CD4-positive, alpha-beta memory T cell (primary cell): Measurements from ENCODE around the gene RCL1. TPM values are rescaled to one million over a fixed set of nuclear protein-coding genes. Genes with fewer than 3 reads are reported as not detected.

Experiments used
- CTCF ChIA-PET: fragments of 350-600 bp; sonication (Branson Sonifier 250); formaldehyde crosslinking; loops from one replicate; lab custom pipeline; 2021; ENCODE audit warnings: inconsistent platforms; ENCODE audit not compliant: partially characterized antibody; lab: Charles Lee
- POLR2A ChIA-PET: fragments of 350-600 bp; sonication (Branson Sonifier 250); formaldehyde crosslinking; loops from one replicate; lab custom pipeline; 2021; ENCODE audit not compliant: partially characterized antibody; lab: Charles Lee
- DNase-seq, 5 donors: peaks; one replicate each; pipeline versions ENCODE4 v3.0.0 to v3.0.0-alpha.2; 2020 to 2022; ENCODE audit warnings: mixed read lengths in 1 of 5
- H3K27ac ChIP-seq: one replicate; pipeline ENCODE4 v1.7.0; 2013; ENCODE audit warnings: low read depth, low read length
- H3K27me3 ChIP-seq: 2 replicates; pipeline ENCODE4 v1.7.0; 2013; ENCODE audit warnings: mild to moderate bottlenecking, low read length, moderate library complexity; ENCODE audit not compliant: insufficient read depth
- H3K36me3 ChIP-seq: 2 replicates; pipeline ENCODE4 v1.7.0; 2013; ENCODE audit warnings: mild to moderate bottlenecking, low read length, moderate library complexity; ENCODE audit not compliant: insufficient read depth
- H3K4me1 ChIP-seq: 2 replicates; pipeline ENCODE4 v1.7.0; 2013; ENCODE audit warnings: mild to moderate bottlenecking, low read length, moderate library complexity; ENCODE audit not compliant: insufficient read depth
- H3K4me3 ChIP-seq, 2 donors: one replicate each; pipeline ENCODE4 v1.7.0; 2013; ENCODE audit warnings: low read length in 2 of 2, mild to moderate bottlenecking in 1 of 2
- H3K9me3 ChIP-seq, 2 donors: one replicate each; pipeline ENCODE4 v1.7.0; 2013; ENCODE audit warnings: low read length in 2 of 2, control low read depth in 1 of 2; ENCODE audit not compliant: control insufficient read depth in 1 of 2
- H3K27ac Mint-ChIP-seq, 7 donors: one replicate each; pipeline ENCODE4 v1.8.0; 2020 to 2021; ENCODE audit warnings: mixed read lengths in 7 of 7, mild to moderate bottlenecking in 6 of 7, inconsistent platforms in 3 of 7, moderate library complexity in 3 of 7
- H3K27me3 Mint-ChIP-seq, 2 donors: one replicate each; pipeline ENCODE4 v1.8.0; 2020 to 2021; ENCODE audit warnings: mixed read lengths in 2 of 2
- H3K36me3 Mint-ChIP-seq, 2 donors: one replicate each; pipeline ENCODE4 v1.8.0; 2020 to 2021; ENCODE audit warnings: mixed read lengths in 2 of 2, inconsistent platforms in 1 of 2, mild to moderate bottlenecking in 1 of 2
- H3K4me1 Mint-ChIP-seq, 4 donors: one replicate each; pipeline ENCODE4 v1.8.0; 2020 to 2021; ENCODE audit warnings: mixed read lengths in 4 of 4, mild to moderate bottlenecking in 1 of 4
- H3K4me3 Mint-ChIP-seq, 8 donors: one replicate each; pipeline ENCODE4 v1.8.0; 2020 to 2021; ENCODE audit warnings: mixed read lengths in 8 of 8, mild to moderate bottlenecking in 7 of 8, moderate library complexity in 6 of 8, inconsistent platforms in 3 of 8
- H3K9me3 Mint-ChIP-seq, 8 donors: one replicate each; pipeline ENCODE4 v1.8.0; 2020 to 2021; ENCODE audit warnings: mixed read lengths in 8 of 8, mild to moderate bottlenecking in 5 of 8, inconsistent platforms in 3 of 8, moderate library complexity in 1 of 8
- intact Hi-C: fragments of 100-400 bp; cut with micrococcal nuclease; formaldehyde crosslinking; loops from one replicate; pipeline ENCODE4 v1.15.1; 2023
- polyA plus RNA-seq, 2 donors: library from polyadenylated mRNA; unstranded; fragments of 300-500 nt; fragmentation: Illumina TruSeq; gene quantifications; one replicate each; pipeline ENCODE4 v1.2.3, GENCODE V29; 2021
- total RNA-seq, 2 experiments: library from RNA; stranded (reverse); gene quantifications; one replicate each; pipeline ENCODE4 v1.2.3, GENCODE V29; 2021

Gene RCL1
- total and polyA plus RNA-seq, 4 experiments from 2014 or later, result 15.2 to 21.1 (median 16.7) TPM

DNA sequence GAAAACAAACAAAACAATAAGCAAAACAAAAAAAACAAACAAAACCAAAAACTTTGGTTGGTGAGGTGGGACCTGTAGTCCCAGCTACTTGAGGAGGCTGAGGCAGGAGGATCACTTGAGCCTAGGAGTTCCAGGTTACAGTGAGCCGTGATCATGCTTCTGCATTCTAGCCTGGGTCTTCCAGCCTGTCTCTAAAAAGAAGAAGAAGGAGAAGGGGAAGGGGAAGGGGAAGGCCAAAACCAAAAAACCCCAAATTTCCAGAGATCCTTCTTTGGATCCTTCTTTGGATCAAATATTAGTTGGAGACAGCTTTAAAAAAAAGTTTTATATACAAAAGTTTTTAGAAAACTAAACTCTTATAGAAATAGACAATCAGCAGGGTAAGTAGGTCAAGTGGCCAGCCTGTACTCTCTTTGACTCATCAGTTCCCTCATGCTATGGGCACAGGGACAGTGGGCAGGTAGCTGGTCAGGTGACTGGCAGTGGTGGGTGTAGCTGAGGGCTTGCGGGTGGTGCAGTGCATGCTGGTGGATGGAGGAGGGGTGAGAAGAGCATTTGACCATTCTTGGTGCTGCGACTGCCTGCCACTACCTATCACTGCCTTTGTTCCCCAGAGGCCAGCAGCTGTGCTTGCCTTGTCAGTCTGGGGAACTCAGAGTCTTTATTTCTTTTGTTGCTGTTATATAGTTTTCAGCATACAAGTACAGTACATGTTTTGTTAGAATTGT is 12.6 kb downstream of the RCL1 start:
- H3K4me1 ChIP-seq, result peaks cover 4% of the 10 kb centered on the region
- peak overlapping the region in 1 of 7 donors; percentile 51 for H3K27ac Mint-ChIP-seq
- peak overlapping the region in 1 of 8 donors; percentile 21 for H3K4me3 Mint-ChIP-seq
- H3K27ac ChIP-seq, result no peak overlapping the region
- intact Hi-C loops, result no loop called here
- peaks cover 17 to 29% (median 21%) of the 10 kb centered on the region in 4 donors for H3K4me1 Mint-ChIP-seq
- peaks cover 0 to 7% of the 10 kb centered on the region in 2 donors for H3K9me3 ChIP-seq
- H3K4me3 ChIP-seq, result no peak overlapping the region
- DNase-seq, result no peak
- H3K27me3 ChIP-seq, result no peaks in the 10 kb centered on the region
- H3K36me3 Mint-ChIP-seq, result peaks cover 25 to 32% of the 10 kb centered on the region in 2 donors
- ChIA-PET CTCF (interaction anchor here (0.8 to 1.1 kb wide), 3 partner anchors 11 to 46 kb away, joined by 3 to 4 read pairs (median 4); partner anchors contain the start of gene RCL1), POLR2A (interaction anchor here (0.6 to 1.7 kb wide), 2 partner anchors 11 to 144 kb away, joined by 3 to 4 read pairs; no protein-coding TSS in a partner anchor)
- peaks cover 4% of the 10 kb centered on the region for H3K36me3 ChIP-seq
- peaks cover 2 to 26% (median 22%) of the 10 kb centered on the region in 8 donors for H3K9me3 Mint-ChIP-seq
- H3K27me3 Mint-ChIP-seq, result no peaks in the 10 kb centered on the region

DNA sequence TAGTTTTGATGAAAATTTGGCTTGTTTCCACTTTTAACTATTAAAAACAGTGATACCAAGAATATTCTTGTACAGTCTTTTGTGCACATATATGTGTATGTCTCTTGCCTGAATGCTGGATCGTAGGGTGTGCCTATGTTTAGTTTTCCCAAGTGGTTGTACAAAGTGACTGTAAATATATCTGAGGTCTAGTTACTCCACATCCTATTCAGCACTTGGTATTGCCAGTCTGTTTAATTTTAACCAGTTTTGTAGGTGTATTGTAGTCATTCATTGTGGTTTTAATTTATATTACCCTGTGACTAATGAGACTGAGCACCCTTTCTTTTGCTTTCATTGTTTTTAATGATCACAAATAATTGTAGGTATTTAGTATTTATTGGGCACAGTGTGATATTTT is 17.8 kb downstream of the RCL1 start:
- no peak overlapping the region for H3K4me3 ChIP-seq
- H3K27me3 ChIP-seq, result no peaks in the 10 kb centered on the region
- peak overlapping the region in 1 of 8 donors; percentile 3 for H3K4me3 Mint-ChIP-seq
- H3K4me1 Mint-ChIP-seq, result peaks cover 21 to 49% (median 32%) of the 10 kb centered on the region in 4 donors
- peaks cover 0 to 37% (median 21%) of the 10 kb centered on the region in 8 donors for H3K9me3 Mint-ChIP-seq
- ChIA-PET POLR2A (no interaction called here), CTCF (no interaction called here)
- H3K4me1 ChIP-seq, result peaks cover 6% of the 10 kb centered on the region
- no peak overlapping the region for H3K27ac ChIP-seq
- H3K9me3 ChIP-seq, result peaks cover 0 to 6% of the 10 kb centered on the region in 2 donors
- DNase-seq, result no peak
- intact Hi-C loops, result no loop called here
- H3K36me3 Mint-ChIP-seq, result peaks cover 18 to 32% of the 10 kb centered on the region in 2 donors
- H3K27ac Mint-ChIP-seq, result no peak overlapping the region
- H3K27me3 Mint-ChIP-seq, result no peaks in the 10 kb centered on the region
- peaks cover 2% of the 10 kb centered on the region for H3K36me3 ChIP-seq

DNA sequence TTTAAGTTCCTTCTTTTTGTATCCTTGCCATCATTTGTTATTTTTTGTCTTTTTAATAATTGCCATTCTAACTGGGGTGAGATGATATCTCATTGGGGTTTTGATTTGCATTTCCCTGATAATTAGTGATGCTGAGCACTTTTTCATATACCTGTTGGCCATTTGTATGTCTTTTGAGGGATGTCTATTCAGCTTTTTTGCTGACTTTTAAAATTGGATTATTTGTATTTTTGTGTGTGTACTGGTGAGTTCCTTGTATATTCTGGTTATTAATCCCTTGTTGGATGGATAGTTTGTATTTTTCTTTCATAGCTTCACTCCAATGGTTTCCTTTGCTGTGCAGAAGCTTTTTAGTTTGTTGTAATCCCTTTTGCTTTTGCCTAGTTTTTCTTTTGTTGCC is 19.1 kb downstream of the RCL1 start:
- Histone ChIP-seq H3K9me3 (no peaks in the 10 kb centered on the region), H3K27ac (no peak overlapping the region), H3K4me3 (no peak overlapping the region), H3K36me3 (no peaks in the 10 kb centered on the region), H3K4me1 (peaks cover 6% of the 10 kb centered on the region), H3K27me3 (no peaks in the 10 kb centered on the region)
- no peak overlapping the region for H3K27ac Mint-ChIP-seq
- H3K36me3 Mint-ChIP-seq, result peaks cover 15 to 19% of the 10 kb centered on the region in 2 donors
- H3K9me3 Mint-ChIP-seq, result peaks cover 0 to 33% (median 9%) of the 10 kb centered on the region in 8 donors
- H3K4me3 Mint-ChIP-seq, result peak overlapping the region in 1 of 8 donors; percentile 20
- ChIA-PET POLR2A (no interaction called here), CTCF (no interaction called here)
- intact Hi-C loops, result no loop called here
- H3K4me1 Mint-ChIP-seq, result peaks cover 23 to 53% (median 34%) of the 10 kb centered on the region in 4 donors
- no peaks in the 10 kb centered on the region for H3K27me3 Mint-ChIP-seq
- DNase-seq, result no peak

DNA sequence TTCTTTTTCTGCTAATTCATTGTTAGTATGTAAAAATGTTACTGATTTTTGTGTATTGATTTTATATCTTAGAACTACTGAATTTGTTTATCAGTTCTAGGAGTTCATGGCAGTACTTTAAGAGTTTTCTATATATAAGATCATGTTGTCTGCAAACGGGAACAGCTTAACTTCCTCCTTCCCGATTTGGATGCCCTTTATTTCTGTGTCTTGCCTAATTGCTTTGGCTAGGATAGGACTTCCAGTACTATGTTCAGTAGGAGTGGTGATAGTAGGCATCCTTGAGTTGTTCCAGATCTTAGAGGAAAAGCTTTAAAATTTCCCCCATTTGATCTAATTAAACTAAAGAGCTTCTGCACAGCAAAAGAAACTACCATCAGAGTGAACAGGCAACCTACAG is 20.1 kb downstream of the RCL1 start:
- no peak overlapping the region for H3K27ac ChIP-seq
- H3K9me3 ChIP-seq, result no peaks in the 10 kb centered on the region
- no peak for DNase-seq
- ChIA-PET CTCF (no interaction called here), POLR2A (no interaction called here)
- peaks cover 22 to 51% (median 33%) of the 10 kb centered on the region in 4 donors for H3K4me1 Mint-ChIP-seq
- H3K27me3 ChIP-seq, result no peaks in the 10 kb centered on the region
- H3K4me3 ChIP-seq, result no peak overlapping the region
- peaks cover 0 to 28% (median 4%) of the 10 kb centered on the region in 8 donors for H3K9me3 Mint-ChIP-seq
- H3K27ac Mint-ChIP-seq, result no peak overlapping the region
- H3K27me3 Mint-ChIP-seq, result no peaks in the 10 kb centered on the region
- no peaks in the 10 kb centered on the region for H3K36me3 ChIP-seq
- H3K4me3 Mint-ChIP-seq, result peak overlapping the region in 1 of 8 donors; percentile 15
- intact Hi-C loops, result no loop called here
- H3K36me3 Mint-ChIP-seq, result peaks cover 10 to 13% of the 10 kb centered on the region in 2 donors
- peaks cover 6% of the 10 kb centered on the region for H3K4me1 ChIP-seq

DNA sequence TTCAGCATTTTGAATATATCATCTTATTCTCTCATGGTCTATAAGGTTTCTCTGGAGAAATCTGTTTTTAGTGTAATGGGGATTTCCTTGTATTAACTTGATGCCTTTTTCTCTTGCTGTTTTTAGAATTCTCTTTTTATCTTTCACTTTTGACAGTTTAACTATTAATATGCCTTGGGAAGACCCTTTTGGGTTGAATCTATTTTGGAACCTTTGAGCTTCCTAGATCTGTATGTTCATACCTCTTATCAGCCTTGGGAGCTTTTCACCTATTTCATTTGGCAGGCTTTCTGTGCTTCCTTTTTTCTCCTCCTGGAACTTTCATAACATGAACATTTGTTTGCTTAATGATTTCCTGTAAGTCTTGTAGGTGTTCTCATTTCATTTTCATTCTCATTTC is 22.2 kb downstream of the RCL1 start:
- Histone ChIP-seq H3K27me3 (no peaks in the 10 kb centered on the region), H3K27ac (no peak overlapping the region), H3K36me3 (no peaks in the 10 kb centered on the region), H3K9me3 (no peaks in the 10 kb centered on the region), H3K4me3 (no peak overlapping the region), H3K4me1 (peaks cover 3% of the 10 kb centered on the region)
- Mint-ChIP-seq H3K4me1 (peaks cover 14 to 52% (median 23%) of the 10 kb centered on the region in 4 donors), H3K4me3 (no peak overlapping the region), H3K27me3 (no peaks in the 10 kb centered on the region), H3K27ac (no peak overlapping the region), H3K9me3 (peaks cover 0 to 22% (median 4%) of the 10 kb centered on the region in 8 donors), H3K36me3 (peaks cover 5 to 10% of the 10 kb centered on the region in 2 donors)
- intact Hi-C loops, result no loop called here
- DNase-seq, result no peak
- POLR2A ChIA-PET, result no interaction called here
- CTCF ChIA-PET, result interaction anchor here (0.8 kb wide), 1 partner anchor 171 kb away, joined by 3 read pairs; no protein-coding TSS in a partner anchor

DNA sequence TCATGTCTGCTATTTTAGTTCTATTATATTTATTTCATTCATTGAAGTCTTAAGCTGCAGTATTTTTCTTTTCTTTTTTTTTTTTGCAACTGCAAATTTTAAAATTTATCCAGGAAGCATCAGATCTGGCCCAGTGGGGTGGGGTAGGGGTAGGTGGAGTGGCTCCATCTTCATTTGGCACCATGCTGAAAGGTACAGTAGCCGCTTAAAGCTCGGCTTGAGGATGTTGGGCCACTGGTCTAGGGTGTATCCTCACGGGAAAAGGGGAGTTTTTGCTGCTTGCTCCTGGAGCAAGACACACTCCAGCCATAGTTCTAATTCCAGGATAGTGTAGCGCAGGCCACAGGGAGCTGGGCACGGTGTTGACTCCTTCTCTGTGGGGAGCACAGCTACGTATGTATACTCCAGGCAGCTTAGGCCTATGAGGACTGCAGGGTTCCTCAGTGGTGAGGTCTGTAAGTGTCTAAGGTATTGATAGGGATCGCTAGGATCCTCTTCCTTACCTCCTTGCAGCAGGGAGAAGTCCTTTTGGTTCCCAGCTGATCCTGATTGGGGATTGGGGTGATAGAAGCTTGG is 22.7 kb downstream of the RCL1 start:
- H3K4me1 Mint-ChIP-seq, result peaks cover 14 to 50% (median 27%) of the 10 kb centered on the region in 4 donors
- H3K27me3 Mint-ChIP-seq, result no peaks in the 10 kb centered on the region
- H3K9me3 Mint-ChIP-seq, result peaks cover 0 to 22% (median 4%) of the 10 kb centered on the region in 8 donors
- Histone ChIP-seq H3K4me3 (no peak overlapping the region), H3K27me3 (no peaks in the 10 kb centered on the region), H3K36me3 (no peaks in the 10 kb centered on the region), H3K9me3 (no peaks in the 10 kb centered on the region), H3K4me1 (peaks cover 3% of the 10 kb centered on the region), H3K27ac (no peak overlapping the region)
- intact Hi-C loops, result no loop called here
- H3K27ac Mint-ChIP-seq, result no peak overlapping the region
- POLR2A ChIA-PET, result no interaction called here
- DNase-seq, result no peak
- H3K4me3 Mint-ChIP-seq, result no peak overlapping the region
- H3K36me3 Mint-ChIP-seq, result peaks cover 5 to 8% of the 10 kb centered on the region in 2 donors
- CTCF ChIA-PET, result interaction anchor here (0.8 kb wide), 1 partner anchor 171 kb away, joined by 3 read pairs; no protein-coding TSS in a partner anchor

DNA sequence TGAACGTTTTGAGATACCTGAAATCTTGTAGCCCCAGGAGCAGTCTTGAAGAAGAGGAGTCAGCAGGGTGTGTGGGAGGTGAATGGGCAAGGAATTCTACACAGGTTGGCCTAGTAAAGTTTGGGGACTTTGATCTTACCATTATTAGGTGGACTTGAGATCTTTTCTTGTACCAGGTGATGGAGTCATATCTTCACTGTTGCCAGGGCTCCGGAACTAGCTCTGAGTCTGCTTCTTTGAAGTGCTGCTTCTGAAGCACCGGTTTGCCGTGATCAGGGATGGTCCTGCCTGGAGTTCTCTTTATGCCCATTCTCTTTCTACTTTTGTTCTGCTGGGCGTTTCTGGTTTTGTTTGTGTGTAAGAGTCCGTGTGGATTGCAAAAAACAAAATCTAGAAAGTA is 27.4 kb downstream of the RCL1 start:
- peaks cover 13 to 38% (median 25%) of the 10 kb centered on the region in 4 donors for H3K4me1 Mint-ChIP-seq
- ChIA-PET CTCF (interaction anchor here (1.4 kb wide), 1 partner anchor 60 kb away, joined by 3 read pairs; no protein-coding TSS in a partner anchor), POLR2A (no interaction called here)
- H3K36me3 Mint-ChIP-seq, result peaks cover 9 to 10% of the 10 kb centered on the region in 2 donors
- DNase-seq, result no peak
- no peak overlapping the region for H3K4me3 Mint-ChIP-seq
- Histone ChIP-seq H3K4me3 (no peak overlapping the region), H3K4me1 (no peaks in the 10 kb centered on the region), H3K36me3 (no peaks in the 10 kb centered on the region), H3K9me3 (no peaks in the 10 kb centered on the region), H3K27me3 (no peaks in the 10 kb centered on the region), H3K27ac (no peak overlapping the region)
- H3K27me3 Mint-ChIP-seq, result no peaks in the 10 kb centered on the region
- intact Hi-C loops, result no loop called here
- peaks cover 0 to 9% (median 0%) of the 10 kb centered on the region in 8 donors for H3K9me3 Mint-ChIP-seq
- H3K27ac Mint-ChIP-seq, result no peak overlapping the region
